ENCODE results near the gene IGFN1. TPM values are rescaled to one million over a fixed set of nuclear protein-coding genes. Genes with fewer than 3 reads are reported as not detected.

The IGFN1 gene
- total RNA-seq, result under 0.01 TPM in 2 replicates

DNA sequence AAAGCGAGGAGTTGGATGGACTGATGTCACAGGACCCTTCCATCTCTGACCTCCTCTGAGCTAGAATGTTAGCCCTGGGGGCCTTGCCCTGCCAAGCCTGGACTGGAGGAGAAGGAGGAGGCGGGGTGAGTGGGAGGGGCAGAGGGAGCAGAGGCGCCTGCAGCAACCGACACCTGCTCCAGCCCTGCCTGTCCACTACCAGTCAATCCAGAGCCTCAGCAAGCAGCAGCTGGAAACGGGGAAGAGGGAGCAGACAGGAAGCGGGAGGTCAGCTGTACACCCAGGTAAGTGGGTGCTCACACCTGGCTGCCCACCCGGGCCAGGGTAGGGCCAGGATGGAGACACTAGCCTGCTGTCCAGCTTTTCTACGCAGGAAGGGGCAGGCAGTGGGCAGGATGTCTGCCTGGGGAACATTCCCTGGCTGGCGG is at the start of gene IGFN1:
TSS of gene IGFN1 (plus strand) at position 201 of the 428 bp plus-strand sequence. CDS start 2,470 bp downstream, outside the sequence.

DNA sequence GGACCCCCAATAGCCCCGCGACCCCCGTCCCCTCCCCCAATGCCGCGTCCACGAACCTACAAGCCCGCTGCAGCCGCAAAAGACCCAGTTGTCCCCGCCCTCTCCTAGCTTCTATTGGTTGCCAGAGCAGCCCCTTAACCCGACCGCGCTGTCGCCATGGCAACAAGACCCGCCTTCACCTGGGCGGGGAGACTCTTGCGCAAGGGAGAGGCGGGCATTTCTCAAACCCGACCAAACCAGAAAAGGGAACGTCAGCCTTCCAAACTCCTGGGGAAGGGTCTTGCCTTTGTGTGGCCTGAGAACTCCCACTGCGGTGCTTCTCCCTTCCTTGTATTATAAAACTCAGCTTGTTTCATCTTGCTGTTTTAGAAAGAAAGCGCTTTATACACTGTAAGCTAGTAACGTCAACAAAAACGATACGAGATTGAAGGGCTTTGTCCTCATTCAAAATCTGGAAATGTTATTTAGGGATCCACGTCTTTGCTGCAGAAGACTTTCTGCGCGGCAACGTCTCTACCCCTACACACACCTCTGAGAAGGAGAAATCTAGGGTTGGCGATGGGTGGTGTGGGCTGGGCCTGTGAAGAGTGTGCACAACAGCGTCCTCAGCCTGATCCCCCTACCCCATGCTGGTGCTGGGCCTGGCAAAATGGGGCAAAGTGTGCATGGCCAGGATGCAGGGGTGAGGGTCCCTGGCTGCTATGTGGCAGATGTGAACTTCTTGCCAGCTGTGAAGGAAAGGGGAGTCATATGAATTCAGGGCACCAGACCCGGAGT is 36.0 kb upstream of the IGFN1 start, which contains the start of gene TMEM9:
TSS of gene TMEM9 (minus strand) at position 86 of the 777 bp plus-strand sequence. CDS start 551 bp downstream, outside the sequence.

Other genes starting within 250 kb of the IGFN1 start
- 0.22 and 0.29 TPM in 2 replicates for gene KIF21B, start 167.1 kb upstream of the IGFN1 start, total RNA-seq
- not detected in 2 replicates for gene CACNA1S, start 78.4 kb upstream of the IGFN1 start, total RNA-seq
- not detected in 2 replicates for gene ASCL5, start 63.6 kb upstream of the IGFN1 start, total RNA-seq
- 41.4 and 58.4 TPM in 2 replicates for gene TMEM9, start 36.4 kb upstream of the IGFN1 start, total RNA-seq
- under 0.01 and 0.14 TPM in 2 replicates for gene PKP1, start 92.7 kb downstream of the IGFN1 start, total RNA-seq
- gene TNNT2, start 186.9 kb downstream of the IGFN1 start, total RNA-seq, result under 0.01 TPM in 1 of 2 replicates, not detected in the other
- gene LAD1, start 208.5 kb downstream of the IGFN1 start, total RNA-seq, result 0.14 TPM in 1 of 2 replicates, not detected in the other
- gene TNNI1, start 230.9 kb downstream of the IGFN1 start, total RNA-seq, result not detected in 2 replicates